SW480 (cell line): ENCODE data around the gene EN2.
A peak's percentile ranks its signal among the peaks of the same experiment; 100 is the strongest.

Experiments used
- DNase-seq: peaks from one replicate; pipeline ENCODE4 v3.0.0-alpha.2; 2016; ENCODE audit warnings: low spot score

EN2 gene

GRCh38 chr7:155450970-155451801 lies 6.7 kb upstream of the EN2 start:
- DNase-seq = no peak

GRCh38 chr7:155451840-155452239 lies 6.1 kb upstream of the EN2 start:
- DNase-seq = no peak

GRCh38 chr7:155452505-155453295 lies 5.2 kb upstream of the EN2 start:
- no peak for DNase-seq

GRCh38 chr7:155453296-155454182 lies 4.4 kb upstream of the EN2 start:
- DNase-seq = no peak

- DNase-seq = no peak
Observed at GRCh38 chr7:155454183-155455112, 3.5 kb upstream of the EN2 start.

- no peak for DNase-seq
Observed at GRCh38 chr7:155455132-155455693, 2.7 kb upstream of the EN2 start.

- DNase-seq = no peak
Observed at GRCh38 chr7:155455776-155456737, 1.9 kb upstream of the EN2 start.

GRCh38 chr7:155456738-155457543 lies 988 bp upstream of the EN2 start:
- peak; percentile 93 for DNase-seq

GRCh38 chr7:155457544-155458110 lies 302 bp upstream of the EN2 start:
- no peak for DNase-seq

GRCh38 chr7:155458878-155459699 lies 1.2 kb downstream of the EN2 start:
- DNase-seq = peak; percentile 45

- DNase-seq = no peak
Observed at GRCh38 chr7:155459700-155460461, 2.0 kb downstream of the EN2 start.

GRCh38 chr7:155460926-155461613 lies 3.1 kb downstream of the EN2 start:
- DNase-seq = no peak

- DNase-seq = no peak
Observed at GRCh38 chr7:155461631-155462030, 3.7 kb downstream of the EN2 start.

- DNase-seq = no peak
Observed at GRCh38 chr7:155462163-155462735, 4.3 kb downstream of the EN2 start.

- DNase-seq = no peak
Observed at GRCh38 chr7:155463114-155463811, 5.3 kb downstream of the EN2 start.
